ENCODE measurements around the gene DLGAP1.

The DLGAP1 gene

DNA sequence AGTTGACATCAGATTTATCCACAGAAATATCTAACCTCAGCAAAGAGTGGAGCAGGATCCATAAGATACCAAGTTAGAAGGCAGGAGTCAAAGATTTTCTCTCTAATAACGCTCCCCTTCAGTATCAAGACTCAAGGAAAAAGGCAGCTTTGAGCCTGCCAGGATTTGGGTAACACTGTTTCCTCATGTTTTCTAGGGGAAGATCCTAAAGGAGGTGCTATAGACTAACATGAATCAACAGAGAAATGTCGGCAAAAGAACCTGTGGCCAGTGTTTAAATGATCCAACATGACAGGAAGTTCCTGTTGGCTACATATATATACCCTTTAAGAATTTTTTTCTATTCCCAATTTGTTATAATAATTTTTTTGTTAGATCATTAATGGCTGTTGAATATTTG is 602.8 kb downstream of the DLGAP1 start:
- no peak for DNase-seq

DNA sequence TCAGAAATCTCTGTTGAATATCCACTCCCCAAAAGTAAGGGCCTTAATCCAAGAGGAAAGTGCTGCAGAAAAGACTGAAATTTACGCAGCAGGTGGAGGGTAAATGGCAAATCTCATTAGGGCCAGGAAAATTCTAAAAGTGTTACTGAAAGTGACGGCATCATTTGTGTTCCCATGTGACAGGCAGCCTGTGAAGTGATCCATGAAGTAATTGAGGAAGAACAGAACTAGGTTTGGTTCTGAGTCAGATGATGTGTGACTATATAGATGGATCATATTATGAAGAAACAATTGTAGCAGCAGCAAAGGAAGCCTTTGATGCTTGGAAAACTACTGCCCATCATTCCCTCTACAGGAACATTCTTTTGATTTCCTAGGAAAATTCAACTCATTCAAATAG is 603.9 kb downstream of the DLGAP1 start:
- no peak for DNase-seq

DNA sequence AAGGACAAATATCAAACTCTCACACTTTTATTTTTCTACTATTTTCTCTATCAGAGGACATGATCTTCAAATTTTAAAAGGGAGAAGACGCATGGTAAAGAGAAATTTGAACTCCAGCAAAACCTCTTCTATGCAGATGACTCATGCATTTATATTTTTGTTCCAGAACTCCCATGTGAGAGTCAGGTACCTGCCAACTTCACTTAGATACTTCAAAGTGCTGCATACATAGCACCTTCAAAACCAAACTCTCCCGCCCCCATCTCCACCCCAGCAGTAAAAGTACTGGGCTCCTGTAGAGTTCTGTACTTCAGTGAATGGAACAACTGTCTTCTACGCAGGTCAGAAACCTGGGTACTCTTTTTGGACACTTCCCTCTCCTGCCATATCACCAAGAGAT is 606.8 kb downstream of the DLGAP1 start:
- DNase-seq = no peak

DNA sequence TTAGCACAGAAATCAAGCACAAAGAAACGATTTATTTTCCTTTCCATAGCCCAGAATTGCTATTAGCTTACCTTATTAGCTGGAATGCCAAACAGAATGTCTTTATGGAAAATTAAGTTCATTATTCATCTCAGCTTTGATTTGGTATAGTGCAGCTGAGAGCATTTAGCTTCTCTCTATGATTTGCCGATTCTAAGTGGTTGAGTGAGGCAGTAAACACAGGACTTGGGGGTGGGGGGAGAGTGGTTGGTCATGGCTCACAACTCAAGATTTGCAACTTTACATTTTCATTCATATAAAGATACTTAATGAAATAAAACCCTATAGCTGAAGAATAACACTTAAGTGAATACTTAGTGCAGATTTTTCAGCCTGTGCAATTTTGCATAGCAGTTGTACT is 609.9 kb downstream of the DLGAP1 start:
- DNase-seq = no peak

DNA sequence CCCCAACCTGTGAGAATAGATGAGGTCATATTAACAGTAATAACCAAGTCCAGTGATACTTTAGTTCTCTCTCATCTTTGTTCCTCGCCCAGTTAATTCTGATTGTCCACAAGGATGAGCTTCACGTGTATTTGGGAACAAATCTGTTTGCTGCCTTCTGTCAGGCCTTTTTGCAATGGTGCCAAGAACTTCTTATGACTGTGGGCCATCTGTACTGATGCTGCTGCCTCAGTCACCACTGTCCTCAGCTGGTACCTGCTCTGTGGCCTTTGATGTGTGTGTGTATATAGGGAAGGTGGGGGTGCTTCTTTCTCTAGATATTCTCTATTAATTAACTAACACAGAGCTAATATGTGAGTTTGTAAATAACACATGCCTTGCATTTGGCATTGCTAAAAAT is 612.3 kb downstream of the DLGAP1 start:
- DNase-seq = no peak

DNA sequence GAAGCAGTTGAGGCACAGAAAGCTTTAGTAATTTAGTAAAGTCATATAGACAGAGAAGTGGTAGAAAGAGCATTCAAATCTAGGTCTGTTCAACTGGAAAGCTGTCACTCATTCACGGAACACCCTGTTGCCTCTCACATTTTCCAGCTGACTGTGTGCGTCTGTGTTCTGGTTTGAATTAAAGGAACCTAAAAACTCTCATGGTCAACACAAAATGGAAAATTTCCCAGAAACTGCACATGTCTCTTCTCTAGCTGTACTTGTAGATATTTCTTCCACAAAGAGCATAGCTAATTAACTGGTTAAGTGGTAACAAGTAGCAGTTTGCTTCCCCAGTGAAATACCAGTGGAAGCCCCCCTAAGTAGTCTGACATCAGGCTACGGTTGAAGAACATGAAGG is 614.3 kb downstream of the DLGAP1 start:
- DNase-seq = no peak

DNA sequence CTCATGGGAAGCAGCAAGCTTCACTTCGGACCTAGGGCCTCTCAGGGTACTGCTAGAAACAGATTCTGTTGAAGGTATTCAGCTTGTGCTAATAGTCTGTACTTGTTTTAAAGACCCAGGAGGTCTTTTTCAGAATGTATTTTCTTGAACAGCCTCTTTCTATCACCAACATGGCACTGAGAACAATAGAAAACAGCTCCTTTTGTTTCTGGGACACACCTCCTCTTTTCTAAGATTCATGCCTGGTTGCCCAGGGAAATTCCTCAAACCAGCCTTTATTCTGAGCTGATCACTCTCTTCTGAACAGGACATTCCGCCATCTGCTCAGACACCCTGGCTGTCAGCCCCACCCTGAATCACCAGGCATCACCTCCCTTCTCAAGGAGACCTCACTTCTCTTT is 615.5 kb downstream of the DLGAP1 start:
- DNase-seq = no peak

DNA sequence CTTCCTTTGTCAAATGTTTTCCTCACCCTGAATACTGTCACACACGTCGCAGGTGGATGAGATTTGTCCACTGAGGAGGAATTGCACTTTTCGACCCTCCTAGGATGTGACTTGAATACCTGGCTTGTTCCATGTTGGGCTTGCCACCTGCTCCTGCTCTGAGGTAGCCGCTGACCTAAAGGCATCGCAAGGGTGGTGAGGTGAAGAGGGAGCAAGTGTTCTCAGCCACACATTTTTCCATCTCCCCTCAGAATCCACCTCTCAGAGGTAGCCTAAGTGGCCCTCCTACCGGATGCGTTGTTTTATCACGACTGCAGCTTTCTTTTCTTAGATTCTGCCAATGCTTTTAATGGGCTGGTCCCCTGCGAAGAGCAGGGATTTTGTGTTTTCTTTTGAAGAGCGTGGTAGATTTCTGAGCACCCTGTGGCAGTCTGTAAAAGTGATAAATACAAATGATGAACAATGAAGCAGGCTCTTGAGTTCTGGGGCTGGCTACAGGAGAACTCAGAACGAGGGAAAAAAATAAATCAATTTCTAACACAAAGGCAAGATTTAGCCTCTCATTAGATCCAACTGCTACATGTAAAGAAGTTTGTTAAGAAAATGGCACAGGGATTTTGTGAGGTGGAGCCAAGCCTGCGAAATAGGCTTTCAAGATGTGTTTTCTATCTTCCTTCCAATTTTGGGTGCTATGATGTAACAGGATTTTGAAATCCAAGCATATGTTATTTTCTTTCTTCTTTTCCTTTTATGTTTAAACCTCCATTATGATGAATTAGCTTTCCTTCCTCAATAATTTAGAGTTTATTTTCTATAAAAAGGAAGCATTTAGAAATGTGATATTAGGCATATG is 618.4 kb downstream of the DLGAP1 start:
- DNase-seq = no peak

DNA sequence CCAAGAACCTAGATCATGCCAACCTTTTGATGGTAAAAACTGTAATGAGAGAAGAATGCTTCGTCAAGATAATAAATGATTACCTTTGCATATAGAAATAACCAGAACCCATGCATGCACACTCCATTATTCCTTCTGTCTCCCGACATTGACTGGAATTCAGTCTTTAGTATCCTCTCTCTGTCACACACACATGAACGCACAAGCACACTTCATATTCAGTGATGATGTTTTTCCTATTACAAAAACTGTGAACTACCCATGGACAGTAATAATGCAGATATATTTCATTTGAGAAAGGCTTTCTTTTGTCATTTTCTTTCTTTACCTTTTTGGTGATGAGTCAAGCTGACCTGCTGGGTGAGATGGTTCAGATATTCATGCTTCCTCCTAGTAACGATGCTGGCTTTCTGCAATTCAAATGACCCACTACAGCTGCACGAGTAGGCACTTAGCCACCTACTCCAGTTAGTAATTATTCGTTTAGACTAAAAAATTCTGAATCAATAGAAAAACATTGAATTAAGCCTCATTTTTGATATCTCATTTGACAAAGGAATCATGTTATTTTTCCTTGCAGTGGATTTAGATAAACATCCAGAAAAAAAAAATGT is 623.0 kb downstream of the DLGAP1 start:
- no peak for DNase-seq

DNA sequence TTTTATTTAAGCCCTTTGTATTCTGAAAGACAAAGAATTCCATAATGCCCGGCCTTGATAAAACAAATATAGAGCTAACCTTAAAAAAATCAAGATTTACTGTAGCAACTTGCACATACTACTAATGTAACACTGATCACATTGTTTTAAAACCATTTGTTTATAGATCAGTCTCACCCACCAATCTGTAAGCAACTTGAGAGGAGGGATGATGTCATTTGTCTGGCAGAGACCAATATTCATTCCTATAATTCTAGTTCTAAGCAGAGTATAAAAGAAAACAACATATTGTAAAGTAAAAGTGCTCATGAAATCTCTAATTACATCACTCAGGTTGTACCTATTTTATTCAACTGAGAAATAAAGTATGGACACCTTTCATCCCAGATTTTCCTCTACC is 624.5 kb downstream of the DLGAP1 start:
- no peak for DNase-seq

DNA sequence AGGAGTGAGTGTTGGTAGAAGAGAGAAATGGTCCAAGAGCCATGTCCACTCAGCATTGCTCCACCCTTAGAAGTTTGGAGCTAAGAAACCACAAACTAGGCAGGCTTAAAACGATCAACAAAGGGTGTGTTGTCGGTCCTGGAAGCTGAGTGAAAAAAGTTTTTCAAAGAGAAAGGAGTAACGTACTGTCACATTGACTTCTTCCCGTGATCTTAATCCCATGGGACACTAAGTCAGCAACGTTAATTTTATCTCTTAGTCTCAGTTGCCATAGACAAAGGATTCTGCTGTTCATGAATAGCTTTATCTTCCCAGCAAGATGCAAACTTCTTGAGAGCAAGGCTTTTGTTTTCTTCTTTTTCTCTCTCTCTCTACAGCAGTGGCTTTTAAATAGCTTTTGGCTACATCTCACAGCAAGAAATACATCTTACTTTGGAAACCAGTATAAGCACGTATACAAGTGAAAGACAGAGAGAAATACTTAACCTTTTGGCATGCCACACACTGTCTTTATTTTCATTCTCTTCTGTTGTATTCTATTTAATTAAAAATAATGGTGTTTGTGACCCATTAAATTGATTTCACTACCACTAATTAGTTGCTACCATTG is 627.8 kb downstream of the DLGAP1 start:
- DNase-seq = no peak

DNA sequence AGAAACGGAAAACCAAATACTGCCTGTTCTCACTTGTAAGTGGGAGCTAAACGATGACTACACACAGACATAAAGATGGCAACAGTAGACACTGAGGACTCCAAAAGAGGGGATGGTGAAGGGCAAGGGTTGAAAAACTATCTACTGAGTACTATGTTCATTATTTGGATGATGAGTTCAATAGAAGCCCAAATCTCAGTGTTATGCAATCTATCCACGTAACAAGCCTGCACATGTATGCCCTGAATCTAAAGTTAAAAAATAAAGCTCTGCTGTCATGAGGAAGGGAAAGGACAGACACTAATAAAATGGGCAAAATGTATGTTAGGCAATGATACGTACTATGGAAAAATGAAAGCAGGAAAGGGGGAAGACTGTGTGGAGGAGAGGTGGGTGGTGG is 629.1 kb downstream of the DLGAP1 start:
- no peak for DNase-seq

DNA sequence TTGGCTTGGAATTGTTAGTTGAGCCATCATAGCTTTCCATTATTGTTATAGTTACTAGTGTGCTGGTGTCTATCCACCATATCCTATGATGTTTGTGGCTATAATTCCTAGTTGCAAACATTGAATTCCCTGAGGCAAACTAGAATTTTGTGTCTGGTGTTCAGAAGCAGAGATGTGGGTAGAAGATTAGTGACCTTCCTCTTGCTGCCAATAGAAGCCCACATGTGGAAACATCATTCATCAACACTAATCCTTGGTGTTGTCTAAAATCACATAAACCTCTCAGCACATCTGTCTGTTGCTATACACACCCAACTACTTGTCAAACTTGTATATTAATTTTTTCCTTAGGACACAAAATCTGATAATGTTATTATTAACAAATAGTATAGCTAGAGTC is 631.0 kb downstream of the DLGAP1 start:
- no peak for DNase-seq

DNA sequence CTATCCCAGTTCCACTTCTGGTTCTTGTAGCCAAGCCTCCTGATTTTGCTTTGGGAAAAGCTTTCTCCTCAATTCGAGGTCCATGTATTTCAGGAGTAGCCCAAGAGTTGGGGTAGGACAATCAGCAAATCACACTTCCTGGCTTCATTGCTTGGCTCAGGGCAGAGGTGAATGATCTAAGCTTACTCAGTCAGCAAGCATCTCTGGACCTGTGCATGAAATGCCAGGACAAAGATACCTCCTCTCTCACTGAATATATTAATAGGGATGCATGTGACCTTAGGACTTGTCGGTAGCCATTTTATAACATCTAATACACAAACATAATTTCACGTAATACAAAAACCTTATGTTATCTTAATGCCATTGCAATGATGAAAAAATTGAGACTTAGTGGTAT is 632.0 kb downstream of the DLGAP1 start:
- DNase-seq = no peak

DNA sequence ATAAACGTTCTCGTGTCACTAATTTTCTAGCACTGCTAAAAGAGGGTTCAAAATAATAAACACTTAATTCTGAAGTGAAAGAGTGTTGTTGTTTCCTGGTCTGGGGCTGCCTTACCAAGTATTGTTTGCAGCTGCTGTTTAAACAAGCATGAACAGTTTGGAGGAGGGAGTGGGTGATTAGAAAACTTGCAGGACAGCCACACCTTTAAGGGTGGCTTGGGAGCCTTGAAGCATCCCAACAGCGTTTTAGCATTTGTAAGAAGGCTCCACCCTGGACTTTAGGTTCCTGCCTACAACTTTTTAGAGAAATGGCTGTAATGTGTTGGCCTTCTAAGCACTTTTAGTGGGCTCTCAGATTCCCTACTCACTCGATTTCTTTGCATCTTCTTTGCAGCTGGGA is 633.6 kb downstream of the DLGAP1 start:
- DNase-seq = no peak

DNA sequence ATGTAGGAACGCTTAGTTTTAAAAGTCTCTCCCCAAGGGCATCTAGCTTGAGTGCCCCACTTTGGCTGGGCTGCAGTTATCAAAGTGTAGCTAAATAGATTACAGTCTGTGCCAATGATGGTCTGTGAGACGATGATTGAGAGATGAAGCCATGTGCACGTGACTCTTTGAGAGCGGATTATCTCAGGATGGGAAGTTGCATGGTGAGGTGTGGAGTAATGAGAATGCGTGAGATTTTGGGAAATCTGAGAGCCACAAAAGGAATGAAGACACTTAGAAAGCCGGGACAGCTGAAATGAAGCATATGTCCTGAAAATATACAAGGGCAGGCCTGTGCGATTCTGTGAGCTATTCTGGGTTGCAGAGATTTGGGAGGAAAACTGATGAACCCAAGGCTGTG is 635.1 kb downstream of the DLGAP1 start:
- no peak for DNase-seq

DNA sequence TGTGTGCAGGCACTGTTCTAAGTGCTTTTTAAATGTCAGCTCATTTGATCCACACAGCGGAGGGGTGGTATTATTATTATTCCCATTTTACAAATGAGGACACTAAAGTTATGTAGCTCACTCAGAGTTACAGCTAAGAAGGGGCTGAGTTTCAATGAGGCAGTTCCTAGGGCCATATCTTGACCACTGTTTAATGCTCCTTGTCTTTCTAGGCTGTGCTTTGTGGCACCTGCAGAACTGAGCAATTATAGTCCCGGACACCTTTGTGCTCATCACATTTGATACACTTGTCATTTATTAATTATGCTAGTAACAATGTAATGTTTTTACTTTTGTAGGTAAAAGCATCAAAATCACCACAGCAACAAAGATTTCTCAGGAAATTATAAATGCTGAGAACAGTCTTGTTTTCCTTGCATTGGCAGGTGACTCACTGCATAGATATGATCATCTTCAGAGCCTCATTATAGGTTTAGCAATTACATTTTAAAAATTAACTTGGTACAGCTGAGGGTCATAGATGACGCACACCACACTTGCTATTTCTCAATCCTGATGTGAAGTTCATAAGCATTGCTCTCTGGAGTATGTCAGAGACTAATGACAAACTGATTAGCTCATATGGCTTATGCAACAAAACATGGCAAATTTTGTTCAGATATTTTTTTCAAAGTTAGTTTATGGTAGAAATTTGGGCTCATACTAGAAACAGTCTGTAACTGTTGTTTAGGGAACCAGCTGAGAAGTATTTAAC is 638.3 kb downstream of the DLGAP1 start:
- no peak for DNase-seq

DNA sequence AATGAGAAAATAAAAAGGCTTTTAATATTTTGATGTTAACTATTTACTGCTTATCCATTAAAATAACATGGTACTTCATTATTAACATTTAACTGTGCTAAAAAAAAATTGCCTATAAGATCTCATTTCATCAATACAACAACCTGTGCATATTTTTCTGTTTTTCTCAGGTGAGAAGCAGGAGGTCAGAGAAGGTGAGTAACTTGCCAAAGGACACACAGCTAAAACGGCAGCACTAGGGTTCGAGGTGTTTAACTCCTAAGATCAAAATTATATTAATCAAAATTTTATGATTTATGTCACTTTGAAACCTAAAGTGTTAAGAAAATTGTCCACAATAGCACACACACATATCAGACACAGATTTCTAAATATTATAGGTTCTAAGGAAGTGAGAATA is 639.1 kb downstream of the DLGAP1 start:
- no peak for DNase-seq

DNA sequence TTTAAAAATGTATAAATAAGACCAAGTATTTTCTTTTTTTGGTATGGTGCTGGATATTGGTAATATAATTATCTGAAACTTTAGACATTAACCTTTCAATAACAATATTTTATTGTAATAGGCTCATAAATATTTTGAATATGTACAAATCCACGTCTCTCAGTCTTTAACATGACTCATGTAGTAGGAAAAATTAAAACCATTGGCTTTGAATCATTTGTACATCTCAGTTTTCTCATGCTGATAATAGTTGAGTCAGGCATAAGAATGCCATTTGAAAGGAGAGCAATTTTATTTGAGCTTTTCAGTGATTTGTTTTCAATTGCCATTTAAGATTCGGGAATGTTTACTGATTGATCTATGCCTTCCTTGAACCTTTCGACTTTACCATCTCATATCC is 640.3 kb downstream of the DLGAP1 start:
- DNase-seq = no peak

DNA sequence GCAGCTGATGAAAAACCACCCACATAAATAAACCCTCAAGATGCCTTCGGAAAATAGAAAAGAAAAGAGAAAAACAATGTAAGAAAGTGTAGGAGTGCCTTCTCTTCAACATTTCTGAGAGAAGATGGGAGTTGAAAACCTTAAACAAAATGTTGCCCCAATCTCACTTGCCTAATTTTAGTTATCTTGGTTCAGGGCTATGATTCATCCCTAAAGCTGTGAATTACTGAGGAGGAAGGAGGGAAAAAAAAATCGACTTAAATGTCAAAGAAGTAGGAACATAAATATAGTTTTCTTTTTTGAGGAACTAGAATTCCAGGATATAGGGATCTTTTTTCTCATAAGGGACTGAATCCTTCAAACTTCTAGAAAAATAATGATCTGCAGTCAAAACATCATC is 644.8 kb downstream of the DLGAP1 start:
- DNase-seq = no peak

DNA sequence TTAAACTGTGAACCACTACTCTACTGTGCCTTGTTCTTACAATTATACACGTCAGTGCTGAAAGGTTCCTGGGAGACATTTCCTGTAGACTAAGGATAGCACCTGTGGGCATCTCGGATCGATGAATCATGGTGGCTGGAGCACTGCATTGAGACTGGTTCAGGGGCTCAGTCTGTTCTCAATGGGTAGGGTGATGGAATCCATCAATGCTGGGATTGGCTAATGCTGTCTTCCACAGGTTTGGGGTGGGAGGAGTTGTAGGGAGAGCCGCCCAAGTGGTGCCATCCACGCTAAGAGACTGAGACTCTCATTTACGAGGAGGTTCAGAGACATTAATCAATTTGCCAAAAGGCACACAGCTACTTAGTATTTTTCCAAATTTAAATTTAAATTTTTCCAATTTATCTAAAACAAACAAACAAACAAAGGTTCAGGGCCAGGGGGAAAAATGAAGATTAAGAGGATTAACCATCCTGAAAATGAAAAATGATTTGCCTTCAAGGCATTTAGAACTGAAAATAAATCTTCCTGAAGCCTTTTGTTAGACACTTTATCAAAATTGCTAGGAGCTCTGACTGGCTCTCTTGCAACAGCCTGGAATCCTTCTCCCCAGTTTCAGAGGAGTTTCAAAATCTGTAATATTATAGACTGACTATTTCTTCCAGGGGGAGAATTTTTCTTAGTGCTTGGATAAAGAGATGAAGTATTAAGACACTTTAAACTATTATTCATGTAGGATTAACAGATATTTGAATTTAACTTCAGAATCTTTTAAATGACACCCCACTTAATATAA is 645.9 kb downstream of the DLGAP1 start:
- DNase-seq = no peak

DNA sequence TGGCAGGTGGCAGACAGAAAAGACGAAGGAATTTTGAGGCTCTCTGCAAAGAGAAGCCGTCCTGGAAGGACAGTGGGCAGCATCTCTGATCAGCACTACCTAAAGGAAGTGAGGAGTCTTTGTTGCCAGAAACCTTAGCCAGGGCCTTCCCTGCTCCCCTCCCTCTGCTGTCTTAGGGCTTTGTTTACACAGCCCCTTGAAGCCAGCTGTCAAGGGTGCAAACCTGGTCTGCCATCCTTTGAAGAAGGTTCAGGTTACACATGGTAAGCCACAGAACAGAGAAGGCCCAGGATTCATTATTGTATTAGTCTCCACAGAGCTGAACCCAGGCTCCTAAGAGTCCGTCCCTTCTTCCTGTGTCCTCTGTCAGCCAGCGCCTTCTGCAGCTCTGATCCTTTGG is 648.5 kb downstream of the DLGAP1 start:
- DNase-seq = no peak

DNA sequence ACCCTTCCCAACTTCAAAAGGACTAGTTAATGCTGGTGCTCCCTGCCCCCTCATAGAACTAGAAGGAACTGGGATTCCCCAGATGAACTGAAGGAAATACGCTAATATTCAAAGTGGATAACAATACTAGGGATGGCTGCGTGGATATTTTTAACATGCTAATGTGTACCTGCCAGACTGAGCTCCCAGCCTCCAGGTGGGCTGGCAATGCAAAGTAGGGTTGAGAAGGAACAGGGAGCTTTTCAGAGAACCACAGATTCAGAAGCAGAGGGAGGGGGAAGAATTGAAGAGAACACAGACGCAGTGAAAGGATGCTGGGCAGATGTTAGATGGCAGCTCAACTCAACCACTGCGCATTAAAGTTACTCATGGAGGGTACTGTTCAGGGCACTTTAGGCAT is 650.8 kb downstream of the DLGAP1 start:
- DNase-seq = no peak

All from femur (tissue), 1 donor.